Fibroblast of the aortic adventitia (primary cell): ENCODE results near the gene NCBP2. TPM values are rescaled to one million over a fixed set of nuclear protein-coding genes. Genes with fewer than 3 reads are reported as not detected.
"Not testable (repeated sequence)": the region's sequence is repeated elsewhere in the genome, so short reads cannot be mapped to it uniquely, and the experiment has no call there.

Source experiments
- DNase-seq: peaks from one replicate; pipeline ENCODE4 v3.0.0-alpha.2; 2010; ENCODE audit warnings: low read depth
- H3K4me3 ChIP-seq: 2 replicates; pipeline ENCODE4 v1.5.1; 2011; ENCODE audit warnings: low read depth, mild to moderate bottlenecking, control low read depth, low read length, moderate library complexity
- total RNA-seq: library from RNA; depleted of rRNA; stranded (reverse); fragments of >200 nt; gene quantifications from 2 replicates; pipeline ENCODE4 v1.2.3, GENCODE V29; 2012; ENCODE audit warnings: low replicate concordance
- TF ChIP-seq, protein P1 (sequence below): IDR thresholded peaks from 2 replicates; pipeline ENCODE4 v1.5.1; 2011; ENCODE audit warnings: mild to moderate bottlenecking, low read length, control low read depth, inconsistent platforms; ENCODE audit not compliant: insufficient read depth

Gene NCBP2
- total RNA-seq, 1 donor, result 49.5 TPM

DNA sequence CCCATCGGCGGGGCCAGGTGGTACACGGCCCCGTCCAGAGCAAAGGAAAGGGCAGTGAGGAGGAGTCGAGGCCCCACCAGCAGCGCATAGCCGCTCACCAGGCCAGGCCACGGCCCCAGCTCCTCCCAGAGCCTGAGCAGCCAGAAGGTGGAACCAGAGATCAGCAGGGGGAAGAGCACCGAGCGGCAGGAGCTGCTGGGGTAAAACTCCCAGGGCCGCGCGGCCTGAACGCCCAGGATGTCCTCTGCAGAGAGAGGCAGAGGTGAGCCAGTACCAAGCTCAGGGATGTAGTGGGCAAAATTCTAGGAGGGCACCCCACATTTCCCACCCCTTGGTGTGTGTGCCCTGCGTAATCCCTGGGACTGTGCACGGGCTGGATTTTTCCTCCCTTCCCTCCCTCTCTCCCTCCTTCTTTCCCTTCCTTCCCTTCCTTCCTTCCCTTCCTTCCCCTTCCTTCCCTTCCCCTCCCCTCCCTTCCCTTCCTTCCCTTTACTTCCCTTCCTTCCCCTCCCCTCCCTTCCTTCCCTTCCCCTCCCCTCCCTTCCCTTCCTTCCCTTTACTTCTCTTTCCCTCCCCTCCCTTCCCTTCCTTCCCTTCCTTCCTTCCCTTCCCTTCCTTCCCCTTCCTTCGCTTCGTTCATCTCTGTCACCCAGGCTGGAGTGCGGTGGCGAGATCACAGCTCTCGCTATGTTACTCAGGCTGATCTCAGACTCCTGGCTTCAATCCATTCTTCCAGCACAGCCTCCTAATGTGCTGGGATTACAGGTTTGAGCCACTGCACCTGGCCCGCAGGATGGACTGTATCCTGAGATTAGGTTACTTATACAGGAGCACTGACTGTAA lies 6.3 kb upstream of the NCBP2 start:
- TF ChIP-seq, protein P1, sequence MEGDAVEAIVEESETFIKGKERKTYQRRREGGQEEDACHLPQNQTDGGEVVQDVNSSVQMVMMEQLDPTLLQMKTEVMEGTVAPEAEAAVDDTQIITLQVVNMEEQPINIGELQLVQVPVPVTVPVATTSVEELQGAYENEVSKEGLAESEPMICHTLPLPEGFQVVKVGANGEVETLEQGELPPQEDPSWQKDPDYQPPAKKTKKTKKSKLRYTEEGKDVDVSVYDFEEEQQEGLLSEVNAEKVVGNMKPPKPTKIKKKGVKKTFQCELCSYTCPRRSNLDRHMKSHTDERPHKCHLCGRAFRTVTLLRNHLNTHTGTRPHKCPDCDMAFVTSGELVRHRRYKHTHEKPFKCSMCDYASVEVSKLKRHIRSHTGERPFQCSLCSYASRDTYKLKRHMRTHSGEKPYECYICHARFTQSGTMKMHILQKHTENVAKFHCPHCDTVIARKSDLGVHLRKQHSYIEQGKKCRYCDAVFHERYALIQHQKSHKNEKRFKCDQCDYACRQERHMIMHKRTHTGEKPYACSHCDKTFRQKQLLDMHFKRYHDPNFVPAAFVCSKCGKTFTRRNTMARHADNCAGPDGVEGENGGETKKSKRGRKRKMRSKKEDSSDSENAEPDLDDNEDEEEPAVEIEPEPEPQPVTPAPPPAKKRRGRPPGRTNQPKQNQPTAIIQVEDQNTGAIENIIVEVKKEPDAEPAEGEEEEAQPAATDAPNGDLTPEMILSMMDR, result peak; percentile 6
- no peak for DNase-seq
- H3K4me3 ChIP-seq, result no peak overlapping the region

DNA sequence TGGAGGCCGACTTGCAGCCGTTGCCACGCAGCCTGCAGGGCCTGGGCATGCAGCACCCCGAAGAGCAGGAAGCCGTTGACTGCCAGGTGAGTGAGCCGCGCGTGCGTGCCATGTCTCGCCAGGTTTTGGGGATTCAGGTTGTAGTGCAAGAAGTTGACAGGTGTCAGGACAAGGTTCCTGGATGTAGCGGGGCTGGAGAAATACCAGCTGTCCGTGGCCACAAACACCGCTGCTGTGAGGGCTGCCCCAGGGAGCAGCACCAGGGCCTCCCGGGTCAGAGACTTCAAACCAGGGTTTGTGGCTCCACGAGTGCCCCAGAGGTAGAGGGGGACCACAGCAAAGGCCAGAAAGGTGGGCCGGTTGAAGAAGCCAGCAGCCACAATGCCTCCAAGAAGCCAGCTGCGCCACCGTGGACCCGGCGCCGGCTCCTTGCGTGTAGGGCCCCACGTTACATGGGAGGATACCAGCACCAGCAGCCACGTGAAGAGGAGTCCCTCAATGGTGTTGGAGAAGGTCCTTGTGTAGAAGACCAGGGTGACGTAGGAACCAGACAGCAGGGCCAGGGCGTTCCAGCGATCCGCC lies 5.6 kb upstream of the NCBP2 start:
- H3K4me3 ChIP-seq, result no peak overlapping the region
- TF ChIP-seq, protein P1, result no peak
- DNase-seq, result no peak

DNA sequence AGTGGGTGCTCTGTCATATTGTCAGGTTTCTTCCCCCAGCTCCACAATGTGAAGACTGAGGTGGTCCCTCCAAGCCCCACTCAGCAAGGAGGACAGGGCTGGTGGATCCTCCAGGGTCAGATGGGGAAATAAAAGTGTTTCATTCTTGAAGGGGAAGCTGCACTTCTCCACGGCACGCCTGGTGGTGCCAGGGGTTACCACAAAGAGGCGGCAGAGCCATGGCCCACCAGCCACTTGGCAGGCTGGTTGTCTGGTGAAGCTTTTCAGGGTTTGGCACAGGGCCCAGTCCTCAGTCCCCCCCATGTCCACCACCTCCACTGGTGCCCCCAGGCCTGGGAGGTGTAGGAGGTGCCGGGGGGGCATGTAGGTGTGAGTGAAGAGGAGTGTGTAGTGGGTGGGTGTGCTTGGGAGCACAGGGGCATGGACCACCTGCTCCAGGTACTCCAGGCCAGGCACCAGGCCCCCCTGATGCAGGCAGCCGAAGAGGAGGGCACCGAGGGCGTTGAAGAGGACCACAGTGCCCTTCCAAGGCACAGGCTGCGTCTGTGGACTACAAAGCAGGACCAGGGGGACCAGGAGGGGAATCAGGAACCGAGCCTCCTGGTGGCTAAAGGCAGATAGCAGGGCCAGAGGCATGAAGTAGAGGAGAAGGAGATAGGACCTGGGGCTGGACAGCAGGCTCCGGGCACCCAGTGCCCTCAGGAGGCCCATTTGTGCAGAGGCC lies 5.0 kb upstream of the NCBP2 start:
- DNase-seq, result no peak
- no peak overlapping the region for H3K4me3 ChIP-seq
- TF ChIP-seq, protein P1, result no peak

DNA sequence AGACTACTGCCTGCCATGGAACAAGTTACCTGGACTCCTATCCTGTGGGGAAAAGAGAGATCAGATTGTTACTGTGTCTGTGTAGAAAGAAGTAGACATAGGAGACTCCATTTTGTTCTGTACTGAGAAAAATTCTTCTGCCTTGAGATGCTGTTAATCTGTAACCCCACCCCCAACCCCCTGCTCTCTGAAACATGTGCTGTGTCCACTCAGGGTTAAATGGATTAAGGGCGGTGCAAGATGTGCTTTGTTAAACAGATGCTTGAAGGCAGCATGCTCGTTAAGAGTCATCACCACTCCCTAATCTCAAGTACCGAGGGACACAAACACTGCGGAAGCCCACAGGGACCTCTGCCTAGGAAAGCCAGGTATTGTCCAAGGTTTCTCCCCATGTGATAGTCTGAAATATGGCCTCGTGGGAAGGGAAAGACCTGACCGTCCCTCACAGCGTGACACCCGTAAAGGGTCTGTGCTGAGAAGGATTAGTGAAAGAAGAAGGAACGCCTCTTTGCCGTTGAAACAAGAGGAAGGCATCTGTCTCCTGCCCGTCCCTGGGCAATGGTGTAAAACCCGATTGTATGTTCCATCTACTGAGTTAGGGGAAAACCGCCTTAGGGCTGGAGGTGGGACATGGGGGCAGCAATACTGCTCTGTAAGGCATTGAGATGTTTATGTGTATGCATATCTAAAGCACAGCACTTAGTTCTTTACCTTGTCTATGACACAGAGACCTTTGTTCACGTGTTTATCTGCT lies 1.9 kb upstream of the NCBP2 start:
- DNase-seq, result not testable (repeated sequence)
- H3K4me3 ChIP-seq, result peak overlapping the region; percentile 97

DNA sequence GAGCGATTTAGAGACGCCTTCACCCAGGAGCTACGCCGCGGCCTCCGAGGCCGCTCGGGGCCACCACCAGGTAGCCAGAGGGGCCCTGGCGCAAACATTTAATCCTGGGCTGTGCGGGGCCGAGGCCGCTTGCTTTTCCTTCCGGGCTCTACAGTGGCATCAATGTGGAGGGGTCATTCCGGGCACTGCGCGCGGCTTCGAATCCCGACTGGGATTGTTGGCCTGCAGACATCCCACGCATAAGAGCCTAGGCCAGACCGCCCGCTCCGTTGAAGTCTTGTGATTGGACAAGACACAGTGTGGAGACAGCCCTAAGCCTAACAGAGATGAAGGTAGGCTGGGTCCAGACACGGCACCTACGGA lies 568 bp upstream of the NCBP2 start:
- TF ChIP-seq, protein P1, result no peak
- DNase-seq, result no peak
- peak overlapping the region; percentile 97 for H3K4me3 ChIP-seq

DNA sequence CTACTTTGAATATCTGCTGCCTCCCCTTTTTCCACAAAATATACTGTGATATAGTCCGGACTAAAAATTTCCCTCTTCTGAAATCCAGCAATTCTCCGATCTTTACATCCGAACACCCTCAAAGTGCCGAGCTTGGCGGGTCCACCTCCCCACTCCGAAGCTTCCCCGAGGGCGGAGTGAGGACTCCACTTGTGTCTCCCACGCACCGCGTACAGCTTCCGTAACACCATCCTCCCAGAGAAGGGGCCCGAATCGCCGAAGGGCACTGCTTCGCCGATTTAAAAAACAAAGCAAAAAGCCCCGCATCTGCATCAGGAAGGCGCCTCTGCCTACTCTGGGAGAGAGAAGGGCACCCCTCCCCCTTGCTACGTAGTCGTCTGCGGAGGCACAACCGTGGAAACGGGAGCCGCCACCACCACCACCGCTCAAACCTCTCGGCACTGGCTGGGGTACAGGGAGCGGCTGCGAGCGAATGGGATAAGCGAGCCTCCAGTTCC lies 551 bp downstream of the NCBP2 start:
- TF ChIP-seq, protein P1, result no peak
- DNase-seq, result no peak
- H3K4me3 ChIP-seq, result peak overlapping the region; percentile 97

DNA sequence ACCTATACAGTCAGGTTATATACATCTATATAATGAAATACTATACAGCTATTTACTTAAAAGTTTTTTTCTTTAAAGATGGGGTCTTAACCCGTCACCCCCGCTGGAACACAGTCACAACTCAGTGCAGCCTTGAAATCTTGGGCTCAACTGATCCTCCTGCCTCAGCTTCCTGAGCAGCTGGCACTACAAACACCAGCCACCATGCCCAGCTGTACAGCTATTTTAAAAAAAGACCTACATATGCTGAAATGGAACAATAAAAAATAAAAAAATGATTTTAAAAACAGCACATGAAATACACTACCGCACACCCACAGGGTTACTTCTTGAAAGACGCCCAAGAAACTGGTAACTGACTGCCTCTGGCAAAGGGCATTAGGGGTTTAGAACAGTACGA lies 3.8 kb downstream of the NCBP2 start:
- no peak for DNase-seq
- H3K4me3 ChIP-seq, result no peak overlapping the region
- TF ChIP-seq, protein P1, result no peak
